ENCODE measurements around the gene TMEM151B. TPM values are rescaled to one million over a fixed set of nuclear protein-coding genes. Genes with fewer than 3 reads are reported as not detected.

Gene TMEM151B
- not detected for total RNA-seq

DNA sequence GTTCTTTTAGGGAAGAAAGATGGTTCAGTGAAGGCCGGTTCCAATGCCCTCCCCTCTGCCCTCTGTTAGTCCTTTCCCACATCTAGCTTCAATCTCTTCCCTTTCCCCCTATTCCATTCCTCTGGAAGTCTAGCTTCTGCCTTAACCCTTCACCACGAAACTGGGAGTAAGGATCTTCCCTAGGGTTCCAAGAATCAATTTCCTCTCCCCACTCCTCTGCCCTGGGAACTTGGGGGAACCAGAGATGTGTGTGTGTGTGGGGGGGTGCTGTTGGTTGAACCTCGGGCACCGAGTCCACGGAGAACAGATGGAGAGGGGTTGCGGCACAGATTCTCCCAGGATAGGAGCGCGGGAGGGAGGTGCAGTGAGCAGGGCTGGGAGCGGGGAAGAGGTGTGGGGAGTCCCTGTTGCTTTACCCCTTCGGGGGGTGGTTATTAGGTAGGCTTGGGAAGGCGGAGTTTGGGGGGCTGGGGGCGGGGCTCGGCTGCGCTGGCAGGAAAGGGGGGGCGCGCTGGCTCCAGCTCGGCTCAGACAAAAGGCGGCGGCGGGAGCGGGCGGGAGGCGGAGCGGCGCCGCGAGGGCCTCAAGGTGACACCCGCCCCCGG lies at the start of gene TMEM151B:
Gene TMEM151B (plus strand): TSS at position 530 of the 605 bp plus-strand sequence. CDS start 293 bp downstream, outside the sequence.
- Histone ChIP-seq H3K9me3 (no peaks in the 10 kb centered on the region), H3K27me3 (peaks cover 0 to 30% (median 17%) of the 10 kb centered on the region in 4 donors), H3K27ac (no peak within 1 kb of the TSS), H3K4me1 (peaks cover 5 to 15% (median 12%) of the 10 kb centered on the region in 4 donors), H3K4me3 (peak within 1 kb of the TSS in 3 of 4 donors; percentile 35 to 47 (median 44)), H3K36me3 (no peaks in the 10 kb centered on the region)
- TF ChIP-seq, protein P1, sequence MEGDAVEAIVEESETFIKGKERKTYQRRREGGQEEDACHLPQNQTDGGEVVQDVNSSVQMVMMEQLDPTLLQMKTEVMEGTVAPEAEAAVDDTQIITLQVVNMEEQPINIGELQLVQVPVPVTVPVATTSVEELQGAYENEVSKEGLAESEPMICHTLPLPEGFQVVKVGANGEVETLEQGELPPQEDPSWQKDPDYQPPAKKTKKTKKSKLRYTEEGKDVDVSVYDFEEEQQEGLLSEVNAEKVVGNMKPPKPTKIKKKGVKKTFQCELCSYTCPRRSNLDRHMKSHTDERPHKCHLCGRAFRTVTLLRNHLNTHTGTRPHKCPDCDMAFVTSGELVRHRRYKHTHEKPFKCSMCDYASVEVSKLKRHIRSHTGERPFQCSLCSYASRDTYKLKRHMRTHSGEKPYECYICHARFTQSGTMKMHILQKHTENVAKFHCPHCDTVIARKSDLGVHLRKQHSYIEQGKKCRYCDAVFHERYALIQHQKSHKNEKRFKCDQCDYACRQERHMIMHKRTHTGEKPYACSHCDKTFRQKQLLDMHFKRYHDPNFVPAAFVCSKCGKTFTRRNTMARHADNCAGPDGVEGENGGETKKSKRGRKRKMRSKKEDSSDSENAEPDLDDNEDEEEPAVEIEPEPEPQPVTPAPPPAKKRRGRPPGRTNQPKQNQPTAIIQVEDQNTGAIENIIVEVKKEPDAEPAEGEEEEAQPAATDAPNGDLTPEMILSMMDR (IDR thresholded peaks at IDR 0.05): no peak
- TF ChIP-seq POLR2AphosphoS5 (IDR thresholded peaks at IDR 0.05): no peak
- no peak for TF ChIP-seq POLR2A (IDR thresholded peaks at IDR 0.05)
- no peak for TF ChIP-seq EP300 (IDR thresholded peaks at IDR 0.05)
- DNase-seq (peak in 1 of 2 donors; percentile 83), ATAC-seq (ENCODE audit: low FRiP score in 2 of 2) (no peak)
- WGBS, 2 donors: 34 to 42% methylated on average over 8 to 9 of the region's 29 CpGs

- TF ChIP-seq POLR2A (IDR thresholded peaks at IDR 0.05): no peak
- no peak for TF ChIP-seq EP300 (IDR thresholded peaks at IDR 0.05)
- TF ChIP-seq POLR2AphosphoS5 (IDR thresholded peaks at IDR 0.05): no peak
- TF ChIP-seq, protein P1 (IDR thresholded peaks at IDR 0.05): no peak
- H3K9me3 ChIP-seq: no peaks in the 10 kb centered on the region
- ATAC-seq (ENCODE audit: low FRiP score in 2 of 2) (no peak), DNase-seq (no peak)
- 85 to 90% methylated on average over 4 of the region's 4 CpGs for WGBS, 2 donors
- peak overlapping the region; percentile 71 to 91 (median 87) for H3K27ac ChIP-seq
- H3K36me3 ChIP-seq: no peaks in the 10 kb centered on the region
- H3K4me1 ChIP-seq: peaks cover 58 to 88% (median 78%) of the 10 kb centered on the region in 4 donors
- H3K4me3 ChIP-seq: no peak overlapping the region
- no peaks in the 10 kb centered on the region for H3K27me3 ChIP-seq
Observed at GRCh38 chr6:44220913-44221290, 49.3 kb upstream of the TMEM151B start.

DNA sequence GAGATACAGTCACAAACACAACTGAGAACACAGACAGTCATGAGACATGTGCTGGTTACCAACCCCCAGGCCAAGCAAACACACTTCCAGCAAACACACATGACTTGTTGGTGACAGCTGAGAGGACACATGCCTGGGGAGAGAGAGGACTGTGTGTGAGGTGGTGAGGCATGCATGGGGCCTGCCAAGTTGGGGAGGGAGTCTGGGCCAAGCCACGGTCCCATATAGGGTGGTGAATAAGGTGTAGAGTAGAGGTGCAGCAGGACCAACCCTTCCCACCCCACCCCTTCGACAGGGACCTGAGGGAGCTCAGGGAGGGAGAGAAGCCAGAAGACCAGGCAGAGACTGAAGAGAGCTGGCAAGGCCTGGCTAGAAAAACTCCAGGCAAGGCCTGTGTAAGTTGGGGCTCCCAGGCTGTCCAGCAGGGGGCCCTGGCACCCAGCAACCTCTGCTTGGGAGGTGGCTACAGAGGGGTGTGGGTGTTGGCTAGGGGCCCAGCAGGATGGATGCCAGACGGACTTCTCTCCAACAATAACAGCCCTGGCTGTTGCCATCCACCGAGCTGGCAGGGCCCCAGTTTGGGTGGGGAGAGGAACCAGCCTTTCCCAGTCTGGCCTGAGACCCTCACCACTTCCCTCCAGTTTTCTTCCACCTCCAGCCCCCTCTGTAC lies 48.8 kb upstream of the TMEM151B start:
- peak in 1 of 4 donors; percentile 93 for TF ChIP-seq EP300 (IDR thresholded peaks at IDR 0.05)
- TF ChIP-seq POLR2AphosphoS5 (IDR thresholded peaks at IDR 0.05): peak; percentile 75 to 89
- TF ChIP-seq, protein P1 (IDR thresholded peaks at IDR 0.05): peak; percentile 84 to 91 (median 88)
- TF ChIP-seq POLR2A (IDR thresholded peaks at IDR 0.05): peak in 1 of 4 donors; percentile 65
- WGBS, 2 donors: 10 to 19% methylated on average over 2 to 4 of the region's 4 CpGs
- peak; percentile 64 to 87 for ATAC-seq (ENCODE audit: low FRiP score in 2 of 2)
- H3K9me3 ChIP-seq: no peaks in the 10 kb centered on the region
- peaks cover 59 to 93% (median 83%) of the 10 kb centered on the region in 4 donors for H3K4me1 ChIP-seq
- peak overlapping the region; percentile 71 to 91 (median 87) for H3K27ac ChIP-seq
- H3K27me3 ChIP-seq: no peaks in the 10 kb centered on the region
- H3K36me3 ChIP-seq: no peaks in the 10 kb centered on the region
- DNase-seq: peak; percentile 84 to 93
- peak overlapping the region in 2 of 4 donors; percentile 0 to 87 for H3K4me3 ChIP-seq

DNA sequence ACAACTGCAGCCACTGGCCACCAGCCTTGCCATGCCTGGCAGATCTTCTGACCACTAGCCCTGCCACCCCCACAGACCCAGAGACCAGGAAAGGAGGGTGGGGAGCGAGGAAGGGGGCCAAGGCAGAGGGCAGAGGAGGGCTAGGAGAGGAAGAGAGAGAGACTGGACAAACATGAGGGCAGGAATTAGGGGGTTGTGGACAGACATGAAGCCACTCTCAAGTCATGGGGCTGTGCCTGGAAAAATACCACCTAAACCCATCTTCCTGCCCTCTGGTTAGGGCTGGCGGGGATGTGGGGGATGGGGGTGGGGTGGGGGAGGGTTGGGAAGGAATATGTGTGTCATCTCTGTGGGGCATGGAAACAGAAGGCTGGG lies 48.3 kb upstream of the TMEM151B start:
- Histone ChIP-seq H3K27ac (peak overlapping the region; percentile 71 to 91 (median 87)), H3K36me3 (no peaks in the 10 kb centered on the region), H3K4me1 (peaks cover 59 to 93% (median 84%) of the 10 kb centered on the region in 4 donors), H3K9me3 (no peaks in the 10 kb centered on the region), H3K27me3 (no peaks in the 10 kb centered on the region), H3K4me3 (peak overlapping the region in 2 of 4 donors; percentile 0 to 87)
- WGBS, 2 donors: 55 to 63% methylated on average over 2 of the region's 2 CpGs
- DNase-seq (no peak), ATAC-seq (ENCODE audit: low FRiP score in 2 of 2) (no peak)
- TF ChIP-seq, protein P1 (IDR thresholded peaks at IDR 0.05): no peak
- TF ChIP-seq EP300 (IDR thresholded peaks at IDR 0.05) (no peak), POLR2AphosphoS5 (IDR thresholded peaks at IDR 0.05) (no peak), POLR2A (IDR thresholded peaks at IDR 0.05) (no peak)

Data from upper lobe of left lung (tissue), 6 donors.